ENCODE results near the gene CARMIL3. TPM values are rescaled to one million over a fixed set of nuclear protein-coding genes. Genes with fewer than 3 reads are reported as not detected.

Gene CARMIL3, protein sequence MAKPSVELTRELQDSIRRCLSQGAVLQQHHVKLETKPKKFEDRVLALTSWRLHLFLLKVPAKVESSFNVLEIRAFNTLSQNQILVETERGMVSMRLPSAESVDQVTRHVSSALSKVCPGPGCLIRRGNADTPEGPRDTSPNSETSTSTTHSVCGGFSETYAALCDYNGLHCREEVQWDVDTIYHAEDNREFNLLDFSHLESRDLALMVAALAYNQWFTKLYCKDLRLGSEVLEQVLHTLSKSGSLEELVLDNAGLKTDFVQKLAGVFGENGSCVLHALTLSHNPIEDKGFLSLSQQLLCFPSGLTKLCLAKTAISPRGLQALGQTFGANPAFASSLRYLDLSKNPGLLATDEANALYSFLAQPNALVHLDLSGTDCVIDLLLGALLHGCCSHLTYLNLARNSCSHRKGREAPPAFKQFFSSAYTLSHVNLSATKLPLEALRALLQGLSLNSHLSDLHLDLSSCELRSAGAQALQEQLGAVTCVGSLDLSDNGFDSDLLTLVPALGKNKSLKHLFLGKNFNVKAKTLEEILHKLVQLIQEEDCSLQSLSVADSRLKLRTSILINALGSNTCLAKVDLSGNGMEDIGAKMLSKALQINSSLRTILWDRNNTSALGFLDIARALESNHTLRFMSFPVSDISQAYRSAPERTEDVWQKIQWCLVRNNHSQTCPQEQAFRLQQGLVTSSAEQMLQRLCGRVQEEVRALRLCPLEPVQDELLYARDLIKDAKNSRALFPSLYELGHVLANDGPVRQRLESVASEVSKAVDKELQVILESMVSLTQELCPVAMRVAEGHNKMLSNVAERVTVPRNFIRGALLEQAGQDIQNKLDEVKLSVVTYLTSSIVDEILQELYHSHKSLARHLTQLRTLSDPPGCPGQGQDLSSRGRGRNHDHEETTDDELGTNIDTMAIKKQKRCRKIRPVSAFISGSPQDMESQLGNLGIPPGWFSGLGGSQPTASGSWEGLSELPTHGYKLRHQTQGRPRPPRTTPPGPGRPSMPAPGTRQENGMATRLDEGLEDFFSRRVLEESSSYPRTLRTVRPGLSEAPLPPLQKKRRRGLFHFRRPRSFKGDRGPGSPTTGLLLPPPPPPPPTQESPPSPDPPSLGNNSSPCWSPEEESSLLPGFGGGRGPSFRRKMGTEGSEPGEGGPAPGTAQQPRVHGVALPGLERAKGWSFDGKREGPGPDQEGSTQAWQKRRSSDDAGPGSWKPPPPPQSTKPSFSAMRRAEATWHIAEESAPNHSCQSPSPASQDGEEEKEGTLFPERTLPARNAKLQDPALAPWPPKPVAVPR (N-terminal part only)
- 0.52 and 1.0 TPM in 2 replicates for polyA plus RNA-seq

DNA sequence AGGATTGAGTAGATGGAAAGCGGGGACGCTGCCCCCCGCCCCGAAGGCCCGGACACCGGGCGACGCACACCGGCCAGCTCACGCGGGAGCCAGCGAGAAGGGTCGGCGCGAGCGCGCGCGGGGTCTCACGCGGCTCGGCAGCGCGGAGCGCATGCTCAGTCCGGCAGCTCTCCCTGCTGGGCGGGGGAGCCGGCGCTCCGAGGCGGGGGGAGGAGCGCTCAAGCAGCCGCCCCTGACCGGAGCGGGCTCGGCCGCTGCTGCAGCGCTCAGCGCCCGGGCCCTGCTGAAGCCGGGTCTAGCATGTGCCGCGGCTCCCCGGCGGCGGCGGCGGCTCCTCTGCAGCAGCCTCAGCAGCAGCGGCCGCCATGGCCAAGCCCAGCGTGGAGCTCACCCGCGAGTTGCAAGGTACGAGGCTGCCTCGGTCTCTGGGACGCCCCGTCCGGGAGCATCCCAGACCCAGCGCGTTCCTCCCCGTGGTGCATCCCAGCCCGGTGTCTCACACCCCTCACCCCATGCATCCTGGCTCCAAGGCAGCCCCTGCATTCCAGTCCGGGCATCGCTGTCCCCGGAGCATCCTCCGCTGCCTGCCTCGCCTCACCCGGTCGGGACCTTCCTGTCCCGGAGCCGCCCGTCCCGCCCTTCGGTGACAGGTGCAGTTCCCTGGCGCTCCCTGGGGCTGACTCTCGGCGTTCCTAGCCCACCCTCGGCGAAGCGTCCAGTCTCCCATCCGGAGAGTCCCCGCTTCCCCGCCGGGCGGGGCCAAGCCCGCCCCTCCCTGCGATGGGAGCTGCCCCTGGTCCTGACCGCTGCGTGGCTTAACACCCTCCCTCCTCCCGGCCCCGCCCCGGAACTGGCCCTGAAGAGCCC, at the start of gene CARMIL3:
Gene CARMIL3 (plus strand): TSS at position 221 of the 867 bp plus-strand sequence. CDS start 145 bp downstream, at position 366.

DNA sequence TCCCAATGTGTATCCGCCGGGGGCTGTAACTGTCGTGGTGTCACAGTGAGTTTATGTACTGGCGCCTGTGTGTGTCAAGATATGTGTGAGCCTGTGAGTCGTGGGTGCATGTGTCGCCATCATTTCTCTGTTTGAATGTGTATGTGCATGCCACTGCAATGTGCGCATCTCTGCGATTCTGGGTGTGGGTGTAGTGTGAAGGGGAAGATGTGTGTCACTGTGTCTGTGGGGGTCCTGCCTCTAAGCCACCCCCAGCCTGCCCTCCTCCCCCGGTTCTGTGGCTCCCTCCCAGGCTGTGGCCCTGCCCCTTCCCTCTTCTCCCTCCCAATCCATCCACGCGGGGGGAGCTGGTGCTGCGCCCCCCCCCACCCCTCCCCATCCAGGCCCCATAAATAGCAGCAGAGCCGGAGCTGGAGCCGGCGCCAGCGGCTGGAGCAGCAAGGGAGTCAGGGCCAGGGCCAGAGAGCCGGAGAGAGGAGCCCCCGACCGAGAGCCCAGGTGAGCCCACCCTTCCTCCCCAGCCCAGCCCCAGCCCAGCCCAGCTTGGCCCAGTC, 19.4 kb downstream of the CARMIL3 start, which contains the start of gene CPNE6:
Gene CPNE6 (plus strand): TSS at position 419 of the 554 bp plus-strand sequence. CDS start 1,375 bp downstream, outside the sequence.

DNA sequence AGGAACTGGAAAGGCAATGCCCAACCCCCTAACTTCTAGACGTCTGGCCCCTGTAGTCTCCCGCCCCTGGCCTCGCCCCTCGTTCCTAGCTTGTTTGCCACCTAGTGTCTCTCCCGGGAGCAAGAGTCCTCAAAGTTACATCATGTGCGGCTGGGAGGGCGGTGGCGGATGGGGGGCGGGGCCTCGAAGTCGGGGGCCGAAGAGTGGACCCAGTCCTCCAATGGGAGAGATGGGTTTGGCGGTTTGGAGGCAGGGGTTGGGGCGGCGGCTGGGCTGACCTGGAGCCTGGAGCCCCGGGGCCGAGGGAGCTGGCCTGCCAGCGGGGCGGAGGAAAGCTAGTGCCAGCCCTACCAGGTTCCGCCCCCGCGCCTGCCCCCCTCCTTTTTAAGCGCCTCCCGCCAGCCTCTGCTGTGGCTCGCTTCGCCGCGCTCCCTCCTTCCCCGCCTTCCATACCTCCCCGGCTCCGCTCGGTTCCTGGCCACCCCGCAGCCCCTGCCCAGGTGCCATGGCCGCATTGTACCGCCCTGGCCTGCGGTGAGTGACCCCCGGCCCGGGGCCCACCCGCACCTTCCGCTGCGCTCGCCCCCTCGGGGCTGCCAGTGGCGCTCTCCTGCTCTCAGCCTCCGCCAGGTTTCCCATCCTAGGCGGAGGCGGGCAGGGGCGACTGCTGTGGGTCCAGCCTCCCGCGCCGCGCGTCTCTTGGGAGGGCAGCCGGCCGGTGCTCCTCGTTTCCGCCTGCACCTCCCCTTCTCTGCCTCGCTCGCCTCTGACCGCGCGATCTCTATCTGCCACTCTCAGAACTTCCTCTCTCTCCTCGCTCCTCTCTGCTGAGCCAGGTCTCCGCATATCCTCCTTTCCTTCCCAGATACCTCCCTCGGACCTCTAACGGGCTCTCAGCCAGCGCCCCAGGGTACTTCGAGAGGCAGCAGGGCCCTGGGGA, 42.4 kb downstream of the CARMIL3 start, which contains the start of gene PCK2:
Gene PCK2 (plus strand): TSS at position 411 of the 940 bp plus-strand sequence. CDS start 95 bp downstream, at position 506.

DNA sequence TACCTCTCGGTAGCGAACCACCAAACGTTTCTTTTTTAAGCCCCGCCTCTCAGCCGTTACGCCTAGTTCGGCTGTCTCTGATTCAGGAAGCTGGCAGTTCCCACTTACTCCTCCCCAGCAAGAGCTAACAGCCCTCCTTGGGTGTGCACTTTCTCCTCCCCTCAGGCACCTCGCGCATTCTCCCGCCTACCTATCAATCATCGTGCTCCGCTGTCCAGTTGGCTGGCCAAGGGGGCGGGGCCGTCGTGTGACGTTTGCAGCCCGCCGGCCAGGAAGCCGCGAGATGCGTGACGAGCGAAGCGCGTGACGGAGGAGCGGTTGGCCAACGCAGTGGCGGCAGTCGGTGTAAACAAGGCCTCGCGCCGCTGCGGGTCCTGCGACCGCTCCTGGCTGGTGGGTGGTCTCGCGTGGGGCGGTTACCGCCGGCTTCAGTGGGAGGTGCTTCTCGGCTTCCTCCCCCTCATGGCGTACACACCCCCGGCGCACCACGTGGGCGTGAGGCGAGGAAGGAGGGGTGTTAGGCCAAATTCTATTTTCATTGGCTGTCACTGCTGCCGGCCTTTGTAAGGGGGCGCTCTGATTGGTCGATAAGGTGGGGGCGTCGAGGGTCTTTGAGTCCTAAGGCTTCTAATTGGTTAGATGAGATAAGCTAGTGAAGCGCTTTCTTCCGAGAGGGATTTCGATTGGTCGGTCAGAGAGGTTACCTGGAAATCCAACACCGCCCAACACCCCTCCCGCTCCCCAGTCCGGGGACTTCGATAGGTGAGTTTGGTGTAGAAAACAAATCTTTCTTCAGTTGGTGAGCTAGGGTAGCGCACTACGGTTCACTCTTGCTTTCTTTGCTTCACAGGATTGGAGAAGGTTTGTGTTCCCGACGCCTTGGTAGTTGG, 63.0 kb downstream of the CARMIL3 start, which contains the start of the genes DCAF11 and NRL:
Gene DCAF11 (plus strand): TSS at position 246 of the 890 bp plus-strand sequence. CDS start 818 bp downstream, outside the sequence.
Gene NRL (minus strand): TSS at position 418 of the 890 bp plus-strand sequence. CDS start 32,101 bp downstream, outside the sequence.

Other genes with a start within 250 kb of the CARMIL3 start
- gene DHRS4, start 98.2 kb upstream of the CARMIL3 start, polyA plus RNA-seq, result 0.77 and 2.8 TPM in 2 replicates
- gene DHRS4L2, start 63.1 kb upstream of the CARMIL3 start, polyA plus RNA-seq, result 1.9 and 3.5 TPM in 2 replicates
- gene CPNE6, start 19.6 kb downstream of the CARMIL3 start, polyA plus RNA-seq, result 30.4 and 42.2 TPM in 2 replicates
- gene PCK2, start 42.3 kb downstream of the CARMIL3 start, polyA plus RNA-seq, result 1.2 TPM in 1 of 2 replicates, not detected in the other
- gene DCAF11, start 62.8 kb downstream of the CARMIL3 start, polyA plus RNA-seq, result 9.2 and 10.2 TPM in 2 replicates
- gene NRL, start 62.9 kb downstream of the CARMIL3 start, polyA plus RNA-seq, result 0.27 TPM in 1 of 2 replicates, not detected in the other
- gene FITM1, start 78.7 kb downstream of the CARMIL3 start, polyA plus RNA-seq, result not detected in 2 replicates
- gene PSME1, start 84.2 kb downstream of the CARMIL3 start, polyA plus RNA-seq, result 104 and 112 TPM in 2 replicates
- 21.2 and 22.7 TPM in 2 replicates for gene EMC9, start 89.6 kb downstream of the CARMIL3 start, polyA plus RNA-seq
- gene PSME2, start 94.6 kb downstream of the CARMIL3 start, polyA plus RNA-seq, result 117 and 133 TPM in 2 replicates
- gene RNF31, start 95.5 kb downstream of the CARMIL3 start, polyA plus RNA-seq, result 15.5 and 28.7 TPM in 2 replicates
- 5.3 and 7.2 TPM in 2 replicates for gene IRF9, start 109.3 kb downstream of the CARMIL3 start, polyA plus RNA-seq
- gene REC8, start 120.1 kb downstream of the CARMIL3 start, polyA plus RNA-seq, result 6.9 and 12.6 TPM in 2 replicates
- 11.9 and 14.7 TPM in 2 replicates for gene IPO4, start 136.8 kb downstream of the CARMIL3 start, polyA plus RNA-seq
- 16.9 and 18.7 TPM in 2 replicates for gene TM9SF1, start 143.4 kb downstream of the CARMIL3 start, polyA plus RNA-seq
- gene TSSK4, start 153.7 kb downstream of the CARMIL3 start, polyA plus RNA-seq, result not detected in 2 replicates
- 36.2 and 56.5 TPM in 2 replicates for gene CHMP4A, start 161.5 kb downstream of the CARMIL3 start, polyA plus RNA-seq
- gene MDP1, start 164.1 kb downstream of the CARMIL3 start, polyA plus RNA-seq, result 35.8 and 55.7 TPM in 2 replicates
- 1,309 and 1,370 TPM in 2 replicates for gene NEDD8, start 180.4 kb downstream of the CARMIL3 start, polyA plus RNA-seq
- 57.3 and 98.9 TPM in 2 replicates for gene GMPR2, start 180.9 kb downstream of the CARMIL3 start, polyA plus RNA-seq
- gene TINF2, start 190.6 kb downstream of the CARMIL3 start, polyA plus RNA-seq, result 21.3 and 23.5 TPM in 2 replicates
- gene TGM1, start 211.2 kb downstream of the CARMIL3 start, polyA plus RNA-seq, result not detected in 2 replicates
- gene RABGGTA, start 219.6 kb downstream of the CARMIL3 start, polyA plus RNA-seq, result 13.6 and 17.3 TPM in 2 replicates
- gene DHRS1, start 247.8 kb downstream of the CARMIL3 start, polyA plus RNA-seq, result 7.7 and 15.5 TPM in 2 replicates
- gene NOP9, start 247.8 kb downstream of the CARMIL3 start, polyA plus RNA-seq, result 3.4 and 5.3 TPM in 2 replicates